GM10266 (cell line): Measurements from ENCODE around the gene COG7.
"Not testable (repeated sequence)": the region's sequence is repeated elsewhere in the genome, so short reads cannot be mapped to it uniquely, and the experiment has no call there.

Source experiments
- DNase-seq: peaks from one replicate; pipeline ENCODE4 v3.0.0; 2012; ENCODE audit errors: extremely low spot score
- CTCF ChIP-seq: IDR thresholded peaks from 2 replicates; pipeline ENCODE4 v1.5.1; 2012; ENCODE audit warnings: mild to moderate bottlenecking, low read depth; ENCODE audit not compliant: control insufficient read depth, insufficient read depth; ENCODE audit errors: missing control alignments

COG7 gene

GRCh38 chr16:23403547-23403946 is 49.4 kb downstream of the COG7 start:
- no peak for DNase-seq

GRCh38 chr16:23402100-23402499 is 50.9 kb downstream of the COG7 start:
- DNase-seq = no peak
- no peak for TF ChIP-seq CTCF

More at GRCh38 chr16:23403547-23403946, 49.4 kb downstream of the COG7 start:
- no peak for TF ChIP-seq CTCF

GRCh38 chr16:23401139-23401538 is 51.9 kb downstream of the COG7 start:
- no peak for TF ChIP-seq CTCF
- DNase-seq = no peak

GRCh38 chr16:23400447-23400846 is 52.5 kb downstream of the COG7 start:
- DNase-seq = not testable (repeated sequence)

GRCh38 chr16:23398987-23399805 is 53.8 kb downstream of the COG7 start:
- TF ChIP-seq CTCF = no peak
- no peak for DNase-seq

GRCh38 chr16:23397464-23397863 is 55.5 kb downstream of the COG7 start:
- DNase-seq = no peak
- no peak for TF ChIP-seq CTCF

- no peak for DNase-seq
- no peak for TF ChIP-seq CTCF
These were observed 57.3 kb downstream of the COG7 start for GRCh38 chr16:23395732-23396131.
